Measurements from ENCODE around the gene MTHFD1.

DNA sequence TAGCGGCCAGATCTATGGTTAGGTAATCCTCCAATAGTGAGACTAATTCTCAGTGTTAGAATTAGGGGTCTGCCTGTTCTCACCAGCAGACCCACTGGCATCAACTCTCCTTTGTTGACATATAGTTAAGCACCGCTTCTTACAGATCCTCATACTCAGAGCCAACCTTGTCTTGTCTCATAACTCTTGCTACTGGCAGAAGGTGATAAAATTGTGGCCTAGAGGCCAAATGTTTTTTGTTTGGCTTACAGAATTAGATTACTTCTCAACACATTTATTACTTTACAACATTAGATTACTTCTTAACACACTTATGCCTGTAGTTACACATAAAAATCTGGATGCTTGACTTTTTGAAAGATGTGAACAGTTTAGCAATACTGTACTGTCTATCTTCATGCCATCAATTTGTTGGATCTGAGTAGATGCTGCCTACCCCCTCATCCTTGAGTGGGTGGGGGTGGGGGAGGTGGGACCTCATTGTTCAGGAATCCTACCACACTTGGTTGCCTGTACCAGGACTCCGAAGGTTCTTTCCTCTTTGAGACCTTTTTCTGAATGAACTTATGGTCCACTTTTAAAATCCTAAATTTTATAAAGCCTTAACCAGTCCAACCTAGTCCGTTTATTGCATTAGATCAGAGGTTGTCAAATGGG, 7.0 kb downstream of the MTHFD1 start:
- TF ChIP-seq POLR2AphosphoS5 (IDR thresholded peaks at IDR 0.05; ENCODE audit: low read depth, low read length) (no peak), SIN3A (IDR thresholded peaks at IDR 0.05; ENCODE audit: borderline replicate concordance, insufficient read depth, low read length) (no peak), TAF1 (IDR thresholded peaks at IDR 0.05; ENCODE audit: borderline replicate concordance, insufficient read depth, low read length) (no peak)
- TF ChIP-seq, protein P1, sequence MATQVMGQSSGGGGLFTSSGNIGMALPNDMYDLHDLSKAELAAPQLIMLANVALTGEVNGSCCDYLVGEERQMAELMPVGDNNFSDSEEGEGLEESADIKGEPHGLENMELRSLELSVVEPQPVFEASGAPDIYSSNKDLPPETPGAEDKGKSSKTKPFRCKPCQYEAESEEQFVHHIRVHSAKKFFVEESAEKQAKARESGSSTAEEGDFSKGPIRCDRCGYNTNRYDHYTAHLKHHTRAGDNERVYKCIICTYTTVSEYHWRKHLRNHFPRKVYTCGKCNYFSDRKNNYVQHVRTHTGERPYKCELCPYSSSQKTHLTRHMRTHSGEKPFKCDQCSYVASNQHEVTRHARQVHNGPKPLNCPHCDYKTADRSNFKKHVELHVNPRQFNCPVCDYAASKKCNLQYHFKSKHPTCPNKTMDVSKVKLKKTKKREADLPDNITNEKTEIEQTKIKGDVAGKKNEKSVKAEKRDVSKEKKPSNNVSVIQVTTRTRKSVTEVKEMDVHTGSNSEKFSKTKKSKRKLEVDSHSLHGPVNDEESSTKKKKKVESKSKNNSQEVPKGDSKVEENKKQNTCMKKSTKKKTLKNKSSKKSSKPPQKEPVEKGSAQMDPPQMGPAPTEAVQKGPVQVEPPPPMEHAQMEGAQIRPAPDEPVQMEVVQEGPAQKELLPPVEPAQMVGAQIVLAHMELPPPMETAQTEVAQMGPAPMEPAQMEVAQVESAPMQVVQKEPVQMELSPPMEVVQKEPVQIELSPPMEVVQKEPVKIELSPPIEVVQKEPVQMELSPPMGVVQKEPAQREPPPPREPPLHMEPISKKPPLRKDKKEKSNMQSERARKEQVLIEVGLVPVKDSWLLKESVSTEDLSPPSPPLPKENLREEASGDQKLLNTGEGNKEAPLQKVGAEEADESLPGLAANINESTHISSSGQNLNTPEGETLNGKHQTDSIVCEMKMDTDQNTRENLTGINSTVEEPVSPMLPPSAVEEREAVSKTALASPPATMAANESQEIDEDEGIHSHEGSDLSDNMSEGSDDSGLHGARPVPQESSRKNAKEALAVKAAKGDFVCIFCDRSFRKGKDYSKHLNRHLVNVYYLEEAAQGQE (IDR thresholded peaks at IDR 0.05; ENCODE audit: insufficient read depth in 1 of 2, low read depth in 2 of 2, low read length in 2 of 2) = no peak
